GM23338 (cell line): Measurements from ENCODE around the gene LMAN1L.

Experiments used
- CREB1 ChIP-seq: fragments of 250-450 bp; sonication (Bioruptor Pico); IDR thresholded peaks from 2 replicates; pipeline ENCODE4 v1.5.0; 2020; ENCODE audit warnings: low read depth, mild to moderate bottlenecking, moderate library complexity
- CTCF ChIP-seq, 2 experiments: fragments of 200-600 bp in 1 of 2; sonication (generic) in 1 of 2; conservative IDR thresholded peaks; 2 replicates each; pipeline versions ENCODE4 v1.5.1 to v1.6.1; 2016 to 2017; ENCODE audit warnings: antibody characterized with exemption in 2 of 2, low read depth in 2 of 2, mild to moderate bottlenecking in 2 of 2, moderate library complexity in 1 of 2
- EZH2 ChIP-seq: fragments of 200-600 bp; sonication (generic); IDR thresholded peaks from one replicate; pipeline ENCODE4 v1.8.0; 2017; ENCODE audit warnings: antibody characterized with exemption, mild to moderate bottlenecking, low read depth; ENCODE audit not compliant: unreplicated experiment
- EZH2phosphoT487 ChIP-seq: fragments of 200-600 bp; sonication (generic); IDR thresholded peaks from one replicate; pipeline ENCODE4 v1.8.1; 2018; ENCODE audit warnings: antibody characterized with exemption; ENCODE audit not compliant: unreplicated experiment
- JUNB ChIP-seq: IDR thresholded peaks from one replicate; pipeline ENCODE4 v1.6.1; 2016; ENCODE audit warnings: antibody characterized with exemption; ENCODE audit not compliant: unreplicated experiment
- NANOG ChIP-seq: IDR thresholded peaks from 2 replicates; pipeline ENCODE4 v1.6.1; 2016; ENCODE audit warnings: antibody characterized with exemption, borderline replicate concordance
- POLR2AphosphoS5 ChIP-seq: IDR thresholded peaks from 2 replicates; pipeline ENCODE4 v1.6.1; 2016; ENCODE audit warnings: antibody characterized with exemption, low read depth
- ZNF331 ChIP-seq: fragments of 250-450 bp; sonication (Bioruptor Pico); IDR thresholded peaks from 2 replicates; pipeline ENCODE4 v1.5.0; 2020; ENCODE audit warnings: low read depth, mild to moderate bottlenecking, moderate library complexity
- TF ChIP-seq, protein P1 (sequence below): IDR thresholded peaks from one replicate; pipeline ENCODE4 v1.6.1; 2018; ENCODE audit warnings: antibody characterized with exemption; ENCODE audit not compliant: unreplicated experiment
- TF ChIP-seq, protein P2 (sequence below): fragments of 250-450 bp; sonication (Bioruptor Pico); IDR thresholded peaks from 2 replicates; pipeline ENCODE4 v1.5.0; 2020; ENCODE audit warnings: mild to moderate bottlenecking, moderate library complexity
- TF ChIP-seq, protein P3 (sequence below): IDR thresholded peaks from 2 replicates; pipeline ENCODE4 v1.6.1; 2016; ENCODE audit warnings: antibody characterized with exemption

DNA sequence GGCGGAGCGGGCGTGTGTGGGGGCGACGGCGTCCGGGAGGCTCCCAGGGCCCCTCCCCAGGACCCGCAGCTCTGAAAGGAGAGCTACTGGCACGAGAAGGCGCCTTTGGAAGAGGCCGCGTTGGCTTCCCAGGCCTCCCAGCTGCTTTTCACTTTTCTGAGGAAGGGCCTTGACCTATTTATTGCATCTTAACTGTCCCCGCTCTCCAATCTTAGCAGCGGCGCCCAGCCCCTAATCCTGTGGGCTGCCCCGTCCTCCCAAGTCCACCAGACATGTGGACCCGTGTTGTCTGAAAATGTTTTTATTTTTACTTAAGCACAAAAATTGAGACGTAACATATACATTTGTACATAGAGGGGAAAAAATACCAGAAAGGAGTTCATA, 30.8 kb downstream of the LMAN1L start:
- TF ChIP-seq ZNF331 (CRISPR knock-in tag) (no peak), CTCF (conservative IDR thresholded peaks at IDR 0.05; ENCODE audit: low read depth in 2 of 2) (0 out of 4 replicates have a peak, but pooled peaks of 1 of the 2 experiments have one; percentile 2), POLR2AphosphoS5 (no peak), EZH2 (no peak), EZH2phosphoT487 (no peak), JUNB (no peak), CREB1 (CRISPR knock-in tag) (no peak), NANOG (no peak)
- TF ChIP-seq, protein P1, sequence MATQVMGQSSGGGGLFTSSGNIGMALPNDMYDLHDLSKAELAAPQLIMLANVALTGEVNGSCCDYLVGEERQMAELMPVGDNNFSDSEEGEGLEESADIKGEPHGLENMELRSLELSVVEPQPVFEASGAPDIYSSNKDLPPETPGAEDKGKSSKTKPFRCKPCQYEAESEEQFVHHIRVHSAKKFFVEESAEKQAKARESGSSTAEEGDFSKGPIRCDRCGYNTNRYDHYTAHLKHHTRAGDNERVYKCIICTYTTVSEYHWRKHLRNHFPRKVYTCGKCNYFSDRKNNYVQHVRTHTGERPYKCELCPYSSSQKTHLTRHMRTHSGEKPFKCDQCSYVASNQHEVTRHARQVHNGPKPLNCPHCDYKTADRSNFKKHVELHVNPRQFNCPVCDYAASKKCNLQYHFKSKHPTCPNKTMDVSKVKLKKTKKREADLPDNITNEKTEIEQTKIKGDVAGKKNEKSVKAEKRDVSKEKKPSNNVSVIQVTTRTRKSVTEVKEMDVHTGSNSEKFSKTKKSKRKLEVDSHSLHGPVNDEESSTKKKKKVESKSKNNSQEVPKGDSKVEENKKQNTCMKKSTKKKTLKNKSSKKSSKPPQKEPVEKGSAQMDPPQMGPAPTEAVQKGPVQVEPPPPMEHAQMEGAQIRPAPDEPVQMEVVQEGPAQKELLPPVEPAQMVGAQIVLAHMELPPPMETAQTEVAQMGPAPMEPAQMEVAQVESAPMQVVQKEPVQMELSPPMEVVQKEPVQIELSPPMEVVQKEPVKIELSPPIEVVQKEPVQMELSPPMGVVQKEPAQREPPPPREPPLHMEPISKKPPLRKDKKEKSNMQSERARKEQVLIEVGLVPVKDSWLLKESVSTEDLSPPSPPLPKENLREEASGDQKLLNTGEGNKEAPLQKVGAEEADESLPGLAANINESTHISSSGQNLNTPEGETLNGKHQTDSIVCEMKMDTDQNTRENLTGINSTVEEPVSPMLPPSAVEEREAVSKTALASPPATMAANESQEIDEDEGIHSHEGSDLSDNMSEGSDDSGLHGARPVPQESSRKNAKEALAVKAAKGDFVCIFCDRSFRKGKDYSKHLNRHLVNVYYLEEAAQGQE = no peak
- TF ChIP-seq, protein P2, sequence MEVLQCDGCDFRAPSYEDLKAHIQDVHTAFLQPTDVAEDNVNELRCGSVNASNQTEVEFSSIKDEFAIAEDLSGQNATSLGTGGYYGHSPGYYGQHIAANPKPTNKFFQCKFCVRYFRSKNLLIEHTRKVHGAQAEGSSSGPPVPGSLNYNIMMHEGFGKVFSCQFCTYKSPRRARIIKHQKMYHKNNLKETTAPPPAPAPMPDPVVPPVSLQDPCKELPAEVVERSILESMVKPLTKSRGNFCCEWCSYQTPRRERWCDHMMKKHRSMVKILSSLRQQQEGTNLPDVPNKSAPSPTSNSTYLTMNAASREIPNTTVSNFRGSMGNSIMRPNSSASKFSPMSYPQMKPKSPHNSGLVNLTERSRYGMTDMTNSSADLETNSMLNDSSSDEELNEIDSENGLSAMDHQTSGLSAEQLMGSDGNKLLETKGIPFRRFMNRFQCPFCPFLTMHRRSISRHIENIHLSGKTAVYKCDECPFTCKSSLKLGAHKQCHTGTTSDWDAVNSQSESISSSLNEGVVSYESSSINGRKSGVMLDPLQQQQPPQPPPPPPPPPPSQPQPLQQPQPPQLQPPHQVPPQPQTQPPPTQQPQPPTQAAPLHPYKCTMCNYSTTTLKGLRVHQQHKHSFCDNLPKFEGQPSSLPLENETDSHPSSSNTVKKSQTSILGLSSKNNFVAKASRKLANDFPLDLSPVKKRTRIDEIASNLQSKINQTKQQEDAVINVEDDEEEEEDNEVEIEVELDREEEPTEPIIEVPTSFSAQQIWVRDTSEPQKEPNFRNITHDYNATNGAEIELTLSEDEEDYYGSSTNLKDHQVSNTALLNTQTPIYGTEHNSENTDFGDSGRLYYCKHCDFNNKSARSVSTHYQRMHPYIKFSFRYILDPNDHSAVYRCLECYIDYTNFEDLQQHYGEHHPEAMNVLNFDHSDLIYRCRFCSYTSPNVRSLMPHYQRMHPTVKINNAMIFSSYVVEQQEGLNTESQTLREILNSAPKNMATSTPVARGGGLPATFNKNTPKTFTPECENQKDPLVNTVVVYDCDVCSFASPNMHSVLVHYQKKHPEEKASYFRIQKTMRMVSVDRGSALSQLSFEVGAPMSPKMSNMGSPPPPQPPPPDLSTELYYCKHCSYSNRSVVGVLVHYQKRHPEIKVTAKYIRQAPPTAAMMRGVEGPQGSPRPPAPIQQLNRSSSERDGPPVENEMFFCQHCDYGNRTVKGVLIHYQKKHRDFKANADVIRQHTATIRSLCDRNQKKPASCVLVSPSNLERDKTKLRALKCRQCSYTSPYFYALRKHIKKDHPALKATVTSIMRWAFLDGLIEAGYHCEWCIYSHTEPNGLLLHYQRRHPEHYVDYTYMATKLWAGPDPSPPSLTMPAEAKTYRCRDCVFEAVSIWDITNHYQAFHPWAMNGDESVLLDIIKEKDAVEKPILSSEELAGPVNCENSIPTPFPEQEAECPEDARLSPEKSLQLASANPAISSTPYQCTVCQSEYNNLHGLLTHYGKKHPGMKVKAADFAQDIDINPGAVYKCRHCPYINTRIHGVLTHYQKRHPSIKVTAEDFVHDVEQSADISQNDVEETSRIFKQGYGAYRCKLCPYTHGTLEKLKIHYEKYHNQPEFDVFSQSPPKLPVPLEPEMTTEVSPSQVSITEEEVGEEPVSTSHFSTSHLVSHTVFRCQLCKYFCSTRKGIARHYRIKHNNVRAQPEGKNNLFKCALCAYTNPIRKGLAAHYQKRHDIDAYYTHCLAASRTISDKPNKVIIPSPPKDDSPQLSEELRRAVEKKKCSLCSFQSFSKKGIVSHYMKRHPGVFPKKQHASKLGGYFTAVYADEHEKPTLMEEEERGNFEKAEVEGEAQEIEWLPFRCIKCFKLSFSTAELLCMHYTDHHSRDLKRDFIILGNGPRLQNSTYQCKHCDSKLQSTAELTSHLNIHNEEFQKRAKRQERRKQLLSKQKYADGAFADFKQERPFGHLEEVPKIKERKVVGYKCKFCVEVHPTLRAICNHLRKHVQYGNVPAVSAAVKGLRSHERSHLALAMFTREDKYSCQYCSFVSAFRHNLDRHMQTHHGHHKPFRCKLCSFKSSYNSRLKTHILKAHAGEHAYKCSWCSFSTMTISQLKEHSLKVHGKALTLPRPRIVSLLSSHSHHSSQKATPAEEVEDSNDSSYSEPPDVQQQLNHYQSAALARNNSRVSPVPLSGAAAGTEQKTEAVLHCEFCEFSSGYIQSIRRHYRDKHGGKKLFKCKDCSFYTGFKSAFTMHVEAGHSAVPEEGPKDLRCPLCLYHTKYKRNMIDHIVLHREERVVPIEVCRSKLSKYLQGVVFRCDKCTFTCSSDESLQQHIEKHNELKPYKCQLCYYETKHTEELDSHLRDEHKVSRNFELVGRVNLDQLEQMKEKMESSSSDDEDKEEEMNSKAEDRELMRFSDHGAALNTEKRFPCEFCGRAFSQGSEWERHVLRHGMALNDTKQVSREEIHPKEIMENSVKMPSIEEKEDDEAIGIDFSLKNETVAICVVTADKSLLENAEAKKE (CRISPR knock-in tag) = no peak
- TF ChIP-seq, protein P3, sequence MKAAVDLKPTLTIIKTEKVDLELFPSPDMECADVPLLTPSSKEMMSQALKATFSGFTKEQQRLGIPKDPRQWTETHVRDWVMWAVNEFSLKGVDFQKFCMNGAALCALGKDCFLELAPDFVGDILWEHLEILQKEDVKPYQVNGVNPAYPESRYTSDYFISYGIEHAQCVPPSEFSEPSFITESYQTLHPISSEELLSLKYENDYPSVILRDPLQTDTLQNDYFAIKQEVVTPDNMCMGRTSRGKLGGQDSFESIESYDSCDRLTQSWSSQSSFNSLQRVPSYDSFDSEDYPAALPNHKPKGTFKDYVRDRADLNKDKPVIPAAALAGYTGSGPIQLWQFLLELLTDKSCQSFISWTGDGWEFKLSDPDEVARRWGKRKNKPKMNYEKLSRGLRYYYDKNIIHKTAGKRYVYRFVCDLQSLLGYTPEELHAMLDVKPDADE = no peak
